GM18870 (cell line): ENCODE data around the gene ARHGAP24.
"Not testable (repeated sequence)": the region's sequence is repeated elsewhere in the genome, so short reads cannot be mapped to it uniquely, and the experiment has no call there.

Experiments used
- ATAC-seq: cut with Tn5 transposase; IDR thresholded peaks from one replicate; pipeline ENCODE4 v1.9.1; 2021; ENCODE audit warnings: moderate library complexity; ENCODE audit not compliant: unreplicated experiment

The ARHGAP24 gene

DNA sequence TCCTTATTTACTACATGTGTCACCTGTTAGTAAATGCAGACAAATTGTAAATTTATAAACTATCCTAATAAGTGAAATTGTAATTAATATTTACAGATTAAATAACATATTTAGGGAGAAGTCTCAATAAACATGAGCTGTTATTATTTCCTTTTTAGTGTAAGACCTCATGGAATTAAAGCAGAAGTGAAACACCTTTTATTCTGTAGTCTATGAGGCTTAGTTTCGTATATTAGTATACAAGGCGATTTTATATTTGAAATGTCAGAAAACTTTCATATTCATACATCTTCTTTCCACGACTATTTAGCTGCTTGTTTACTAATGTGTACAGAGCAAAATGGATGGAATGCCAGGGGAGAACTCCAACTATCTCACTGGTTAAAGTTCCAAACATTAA is 414.4 kb downstream of the ARHGAP24 start:
- ATAC-seq, result no peak

DNA sequence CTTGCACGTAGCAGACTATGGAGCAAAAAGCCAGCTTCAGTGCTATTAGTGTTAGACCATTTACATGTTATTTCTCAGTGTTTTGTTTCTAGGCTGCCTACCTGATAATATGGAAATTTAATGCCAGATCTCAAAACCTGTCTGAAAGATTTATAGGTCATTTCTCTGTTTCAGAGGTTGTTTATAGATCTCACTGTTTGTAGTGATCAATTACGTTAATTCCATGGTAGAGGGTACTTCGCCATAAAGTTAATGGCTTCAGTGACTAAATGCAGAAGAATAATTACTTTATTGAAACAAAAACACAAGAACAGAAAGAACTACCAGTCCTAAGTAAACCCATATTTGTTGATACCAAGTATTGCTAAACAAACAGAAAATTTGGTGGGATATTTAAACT is 420.8 kb downstream of the ARHGAP24 start:
- no peak for ATAC-seq

DNA sequence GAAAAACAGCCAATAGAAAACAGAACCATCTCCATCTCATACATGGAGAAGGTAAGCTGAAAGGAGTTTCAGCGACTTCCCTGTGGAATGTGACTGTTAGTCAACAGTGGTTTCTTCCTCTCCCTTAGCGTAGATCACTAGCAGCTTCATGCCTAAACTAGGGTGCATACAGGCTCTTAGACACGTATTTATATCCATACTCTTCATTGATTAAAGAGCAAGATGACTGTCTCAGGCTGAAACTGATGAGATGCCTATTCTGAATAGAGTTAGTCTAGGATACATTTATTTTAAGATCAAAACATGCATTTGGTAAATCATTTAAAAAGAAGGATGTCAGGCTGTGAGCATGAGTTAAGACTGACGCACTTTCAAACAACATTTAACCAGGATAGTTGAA is 423.3 kb downstream of the ARHGAP24 start:
- ATAC-seq, result no peak

DNA sequence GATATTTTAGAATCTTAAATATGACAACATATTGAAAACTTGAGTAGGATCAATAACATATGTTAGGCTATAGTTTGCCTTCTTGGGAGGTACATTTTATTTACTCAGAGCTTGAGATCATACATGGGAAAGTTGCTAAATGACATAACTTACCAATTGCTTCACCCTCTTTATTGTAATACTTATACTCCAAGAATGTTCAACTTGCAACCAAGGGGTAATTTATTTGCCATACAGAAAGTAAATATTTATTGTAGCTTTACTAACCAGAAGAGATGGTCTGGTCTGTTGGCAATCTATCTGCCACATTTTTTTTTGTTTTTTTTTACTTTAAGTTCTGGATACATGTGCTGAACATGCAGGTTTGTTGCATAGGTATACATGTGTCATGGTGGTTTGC is 426.6 kb downstream of the ARHGAP24 start:
- no peak for ATAC-seq

DNA sequence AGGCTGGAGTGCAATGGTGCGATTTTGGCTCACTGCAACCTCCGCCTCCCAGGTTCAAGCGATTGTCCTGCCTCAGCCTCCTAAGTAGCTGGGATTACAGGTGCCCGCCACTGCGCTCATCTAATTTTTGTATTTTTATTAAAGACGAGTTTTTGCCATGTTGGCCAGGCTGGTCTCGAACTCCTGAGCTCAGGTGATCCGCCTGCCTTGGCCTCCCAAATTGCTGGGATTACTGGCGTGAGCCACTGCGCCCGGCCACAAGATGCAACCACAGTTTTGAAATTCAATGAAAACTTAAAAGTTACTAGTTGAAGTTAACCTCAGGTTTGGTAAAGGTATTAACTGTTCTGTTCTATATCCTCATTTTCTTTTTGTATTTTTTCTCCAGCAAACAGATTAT is 427.7 kb downstream of the ARHGAP24 start:
- ATAC-seq, result not testable (repeated sequence)

DNA sequence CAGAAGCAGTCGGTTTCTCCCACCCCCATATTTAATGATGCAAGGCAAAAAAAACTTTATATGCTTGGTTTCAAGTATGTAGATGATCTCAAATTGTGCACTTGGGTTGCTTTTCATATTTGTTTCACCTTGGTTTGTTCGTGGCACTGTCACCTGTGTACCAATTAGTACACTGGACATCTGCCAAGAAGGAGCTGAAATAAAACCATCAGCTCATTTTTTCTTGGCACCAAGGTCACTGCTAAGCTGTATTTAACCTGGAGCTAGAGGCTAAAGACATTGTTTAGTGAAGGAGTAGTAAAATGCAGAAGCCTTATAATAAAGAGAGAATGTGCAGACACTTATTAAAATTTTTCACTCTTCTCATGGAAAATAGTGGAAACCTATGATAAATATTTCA is 430.8 kb downstream of the ARHGAP24 start:
- no peak for ATAC-seq

DNA sequence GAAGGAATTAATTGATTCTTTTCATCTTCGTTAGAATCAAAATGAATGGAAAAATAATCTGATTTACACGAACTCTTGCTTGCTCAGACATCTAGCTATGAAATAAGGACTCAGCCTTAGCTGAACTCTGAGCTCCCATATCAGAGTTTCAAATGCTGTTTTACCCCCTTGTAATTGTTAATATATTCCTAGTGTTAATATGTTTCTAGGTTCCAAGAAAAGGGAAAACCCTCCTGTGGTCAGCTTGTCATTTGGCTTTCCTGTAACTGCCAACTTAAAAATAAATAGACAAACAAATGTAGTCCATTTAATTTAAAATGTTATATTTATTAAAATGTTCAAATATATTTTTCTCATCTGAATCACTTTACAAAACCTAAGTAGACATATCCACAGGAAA is 432.1 kb downstream of the ARHGAP24 start:
- ATAC-seq, result no peak

DNA sequence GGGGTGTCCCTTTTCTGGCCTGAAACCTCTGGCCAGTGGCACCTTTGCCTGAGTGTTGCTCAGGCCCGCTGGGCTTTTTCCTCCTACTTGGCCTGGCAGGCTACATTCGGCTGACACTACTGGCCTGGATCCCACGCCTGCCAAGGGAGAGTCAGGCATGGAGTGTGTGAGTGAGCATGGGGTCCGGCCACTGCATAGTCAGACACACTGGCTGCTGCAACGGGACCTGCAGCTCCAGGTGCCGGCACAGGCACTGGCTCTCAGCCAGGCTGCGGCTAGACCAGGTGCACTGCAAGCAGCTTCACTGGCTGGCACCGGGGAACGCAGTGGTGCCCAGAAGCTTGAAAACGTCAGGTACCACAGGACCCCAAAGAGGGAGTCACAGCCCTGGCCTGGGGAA is 434.9 kb downstream of the ARHGAP24 start:
- ATAC-seq, result no peak

DNA sequence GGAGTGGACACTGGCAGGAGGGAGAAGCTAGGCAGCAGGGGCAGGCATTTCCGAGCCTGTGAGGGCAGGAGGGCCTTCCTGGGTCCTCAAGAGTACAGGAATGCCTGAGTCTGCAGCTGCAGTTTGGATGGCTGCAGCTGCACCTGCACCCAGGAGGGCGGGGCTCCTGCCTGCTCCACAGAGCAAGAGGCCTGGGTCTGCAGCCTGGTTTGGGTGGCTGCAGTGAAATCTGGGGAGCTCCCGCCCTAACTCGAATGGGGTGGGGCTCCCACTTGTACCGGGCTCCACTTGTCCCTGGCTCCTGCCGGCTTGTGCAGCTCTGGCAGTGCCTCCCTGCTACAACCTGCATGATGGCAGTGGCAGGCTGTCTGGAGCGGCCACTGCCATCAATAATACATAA is 436.0 kb downstream of the ARHGAP24 start:
- no peak for ATAC-seq

DNA sequence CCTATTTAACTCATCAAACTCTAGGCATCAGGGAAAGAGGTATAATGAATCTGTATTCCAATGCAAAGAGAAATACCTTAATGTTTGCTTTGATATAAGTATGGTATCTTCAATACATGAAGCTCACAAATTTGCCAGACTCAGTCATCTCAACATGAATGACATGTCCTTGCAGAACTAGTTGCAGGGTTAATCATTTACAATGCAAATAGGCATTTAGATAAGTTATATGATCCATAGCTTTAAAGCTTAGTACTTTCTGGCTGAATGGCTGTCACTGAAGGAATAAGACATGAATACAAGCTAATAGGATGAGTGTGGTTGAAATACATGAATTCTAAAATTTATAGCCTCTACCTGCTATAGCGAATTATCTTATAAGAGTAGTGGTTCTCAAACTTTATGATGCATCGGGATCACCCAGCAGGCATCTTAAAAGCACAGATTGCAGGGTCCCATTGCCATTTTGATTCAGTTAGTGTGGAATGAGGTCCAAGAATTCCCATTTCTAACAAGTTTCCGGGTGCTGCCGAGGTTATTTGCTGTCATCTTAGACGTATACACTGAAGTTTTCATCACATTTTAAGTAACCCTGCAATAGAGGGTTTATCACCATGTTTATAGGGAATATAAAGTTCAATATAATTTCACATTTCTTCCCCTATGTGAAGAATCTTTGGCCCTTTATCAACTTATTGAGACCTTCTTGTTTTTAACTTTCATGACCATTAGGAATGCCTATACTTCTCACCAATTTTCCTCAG is 439.2 kb downstream of the ARHGAP24 start:
- no peak for ATAC-seq

DNA sequence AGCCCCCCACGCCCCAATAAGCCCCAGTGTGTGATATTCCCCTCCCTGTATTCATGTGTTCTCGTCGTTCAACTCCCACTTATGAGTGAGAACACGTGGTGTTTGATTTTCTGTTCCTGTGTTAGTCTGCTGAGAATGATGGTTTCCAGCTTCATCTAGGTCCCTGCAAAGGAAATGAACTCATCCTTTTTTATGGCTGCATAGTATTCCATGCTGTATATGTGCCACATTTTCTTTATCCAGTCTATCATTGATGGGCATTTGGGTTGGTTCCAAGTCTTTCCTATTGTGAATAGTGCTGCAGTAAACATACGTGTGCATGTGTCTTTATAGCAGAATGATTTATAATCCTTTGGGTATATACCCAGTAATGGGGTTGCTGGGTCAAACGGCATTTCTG is 440.6 kb downstream of the ARHGAP24 start:
- ATAC-seq, result not testable (repeated sequence)

DNA sequence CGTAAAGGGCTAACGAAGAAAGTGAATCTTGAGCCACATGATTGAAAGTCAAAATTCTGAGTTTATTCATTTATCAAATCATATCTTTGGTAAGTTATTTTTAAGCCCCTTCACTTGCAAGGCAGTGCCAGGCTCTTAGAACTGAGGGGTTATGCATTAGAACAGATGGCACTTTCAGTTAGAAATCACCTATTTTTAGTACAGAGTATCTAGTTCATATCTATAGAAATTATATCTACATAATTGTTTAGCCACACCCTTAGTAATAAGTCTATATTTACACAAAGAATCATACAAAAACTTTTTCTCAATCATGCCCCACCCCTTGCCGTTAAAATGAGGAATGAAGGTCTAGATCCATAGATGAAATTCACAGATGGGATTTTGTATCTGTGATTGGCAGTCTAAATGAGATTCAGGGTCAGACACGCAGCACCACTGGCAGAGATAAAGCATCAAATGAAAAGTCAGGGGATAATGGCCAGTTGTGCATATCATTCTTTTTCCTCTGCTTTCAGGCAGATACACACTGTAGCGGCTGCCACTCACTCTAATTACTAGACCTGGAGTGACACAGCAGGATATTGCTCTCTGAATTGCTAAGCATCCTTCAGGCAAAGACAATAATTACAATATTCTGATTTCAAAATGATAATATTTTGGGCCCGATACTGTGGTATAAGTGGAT is 444.4 kb downstream of the ARHGAP24 start:
- ATAC-seq, result no peak

DNA sequence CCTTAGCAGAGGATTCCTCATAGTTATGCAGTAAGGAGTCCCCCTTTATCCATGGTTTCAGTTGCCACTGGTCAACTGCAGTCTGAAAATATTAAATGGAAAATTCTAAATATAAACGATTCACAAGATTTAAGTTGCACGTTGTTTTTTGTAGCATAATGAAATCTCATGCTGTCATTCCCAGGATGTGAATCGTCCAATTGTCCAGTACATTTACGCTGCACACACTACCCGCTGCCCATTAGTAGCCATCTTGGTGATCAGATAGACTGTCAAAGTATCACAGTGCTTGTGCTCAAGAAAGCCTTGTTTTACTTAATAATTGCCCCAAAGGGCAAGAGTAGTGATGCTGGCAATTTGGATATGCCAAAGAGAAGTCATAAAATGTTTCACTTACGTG is 450.1 kb downstream of the ARHGAP24 start:
- no peak for ATAC-seq

DNA sequence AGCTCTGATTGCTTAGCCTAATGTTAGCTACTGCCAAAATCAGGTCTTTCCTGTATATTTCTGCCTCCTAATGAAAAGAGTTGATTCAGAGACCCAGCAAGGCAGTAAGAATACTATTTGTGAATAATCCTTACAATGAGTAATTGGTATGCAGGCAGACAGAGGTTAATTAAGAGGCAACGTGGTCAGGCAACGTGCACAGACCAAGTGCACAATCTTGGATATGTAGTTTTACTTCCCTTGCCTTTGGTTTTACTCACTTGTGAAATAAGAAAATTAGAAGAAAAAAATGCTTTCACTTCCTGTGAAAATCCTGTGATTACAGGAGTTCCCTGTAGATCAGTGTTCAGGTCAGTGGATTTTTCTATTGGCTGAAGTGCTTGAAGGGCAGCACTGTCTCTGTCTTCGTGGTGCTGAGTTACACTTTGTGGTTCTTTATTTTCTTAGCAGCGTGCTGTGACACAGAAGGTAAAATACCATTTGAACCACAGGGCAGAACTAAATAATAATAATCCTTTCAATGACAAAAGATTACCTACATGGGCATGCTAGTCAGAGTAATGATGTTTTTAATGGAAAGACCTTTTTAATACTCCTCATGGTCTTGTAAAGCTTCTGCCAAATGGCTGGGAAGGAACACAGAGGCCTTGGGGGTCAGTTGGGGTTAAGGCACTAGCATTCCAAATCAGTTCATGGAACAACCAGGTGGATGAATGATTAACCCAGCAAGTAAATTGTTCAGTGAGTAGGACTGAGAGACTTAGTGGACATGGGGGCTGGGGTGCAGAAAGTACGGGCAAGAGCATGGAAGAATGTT is 454.0 kb downstream of the ARHGAP24 start:
- ATAC-seq, result peak; percentile 84

DNA sequence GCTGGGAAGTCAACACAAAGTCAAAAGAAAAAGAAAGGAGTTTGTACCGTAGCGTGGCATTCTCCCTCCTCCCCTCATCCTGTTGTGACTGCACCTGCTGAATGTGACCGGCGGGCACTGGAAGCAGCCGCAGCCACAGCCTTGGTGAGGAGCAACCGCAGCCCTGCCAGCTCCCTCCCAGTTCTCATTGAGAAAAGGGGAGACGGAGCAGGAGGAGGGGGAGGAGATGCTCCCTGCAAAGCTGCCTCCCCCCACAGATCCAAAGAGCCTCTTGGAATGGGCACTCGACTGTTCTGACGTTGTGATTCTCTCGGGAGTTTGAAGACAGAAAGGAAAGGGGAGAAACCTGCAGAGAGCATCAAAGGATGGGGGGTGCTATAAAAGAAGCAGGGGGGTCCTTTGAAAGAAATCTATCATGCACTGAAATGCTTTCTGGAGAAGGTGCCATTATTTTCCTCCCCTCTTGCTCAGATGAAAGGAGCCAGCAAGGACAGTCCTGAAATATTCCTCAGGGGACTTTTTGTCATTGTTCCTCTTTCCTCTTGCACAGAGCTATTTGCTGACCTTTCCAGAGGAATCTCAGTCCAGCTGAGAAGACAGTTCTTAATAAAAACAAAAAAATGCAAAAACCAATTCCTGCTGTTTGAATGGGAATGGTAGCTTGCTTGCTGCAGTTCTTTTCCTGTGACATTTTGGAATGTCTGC is 455.2 kb downstream of the ARHGAP24 start:
- no peak for ATAC-seq

DNA sequence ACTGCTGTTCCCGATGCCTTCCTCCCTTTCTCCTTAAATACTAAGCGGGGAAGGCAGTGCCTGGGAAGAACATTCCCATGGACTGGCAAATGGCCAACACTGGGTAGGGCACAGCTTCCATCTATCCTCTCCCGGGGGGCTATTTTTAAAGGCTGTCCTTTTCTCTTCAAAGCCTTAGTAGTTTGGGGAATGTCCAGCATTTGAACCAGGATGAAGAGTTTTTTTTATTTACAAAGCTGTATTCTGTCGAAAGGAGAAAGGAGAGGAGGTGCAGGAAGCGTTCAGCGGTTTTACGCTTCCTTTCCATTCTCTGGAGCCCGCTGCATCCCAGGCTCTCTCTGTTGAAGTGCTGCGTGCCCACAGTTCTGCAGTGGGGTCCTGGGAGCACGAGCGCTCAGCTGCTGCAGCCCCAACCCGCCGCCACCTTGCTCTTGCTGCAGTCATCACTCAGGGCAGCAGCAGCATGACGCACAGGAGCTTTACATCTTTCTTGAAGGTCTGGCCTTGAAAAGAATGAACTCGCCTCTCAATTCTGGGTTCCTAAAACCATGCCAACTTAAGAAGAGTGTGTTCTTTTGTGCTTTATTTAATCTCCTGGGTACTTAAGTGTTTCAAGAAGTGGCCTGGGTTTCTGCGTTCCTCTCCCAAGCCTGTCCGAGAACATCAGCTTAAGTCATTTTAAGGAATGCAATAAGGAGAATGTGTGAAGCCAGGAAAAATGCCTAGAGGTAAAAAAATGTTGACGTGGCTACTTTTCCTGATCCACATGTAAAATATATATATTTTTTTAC is 457.7 kb downstream of the ARHGAP24 start:
- ATAC-seq, result no peak

DNA sequence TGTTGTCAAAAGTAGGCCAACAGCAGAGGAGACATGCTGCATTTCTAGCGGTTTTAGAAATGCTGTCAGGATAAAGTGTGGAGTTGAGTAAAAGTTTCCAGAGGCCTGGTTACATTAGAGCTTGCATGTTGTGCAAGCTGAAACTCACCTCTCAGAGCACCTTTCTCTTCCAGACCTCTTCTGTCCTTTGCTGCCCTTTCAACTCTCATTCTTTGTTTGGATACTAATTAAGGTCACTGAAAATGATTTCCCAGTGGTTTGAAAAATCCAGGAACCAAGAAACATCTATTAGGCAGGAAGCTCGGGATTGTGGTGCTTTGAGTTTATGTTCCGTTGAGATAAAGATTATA is 458.3 kb downstream of the ARHGAP24 start:
- no peak for ATAC-seq

DNA sequence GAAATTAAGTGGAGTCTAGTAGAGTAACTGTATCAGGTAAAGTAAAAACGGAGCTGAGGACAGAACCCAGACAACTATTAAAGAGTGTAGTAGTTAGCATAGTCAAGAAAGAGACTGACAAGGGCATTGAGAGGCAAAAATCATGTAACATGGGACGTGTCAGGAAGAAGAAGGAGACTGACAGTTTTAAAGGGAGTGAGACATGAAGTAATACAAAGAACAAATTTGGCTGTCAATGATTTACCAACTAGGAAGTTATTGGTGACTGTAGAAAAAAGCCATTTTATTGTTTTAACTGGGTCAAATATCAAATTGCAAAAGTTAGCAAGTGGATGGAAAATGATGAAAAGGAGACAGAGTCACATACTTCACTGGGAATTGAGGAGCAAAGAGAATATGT is 462.6 kb downstream of the ARHGAP24 start:
- ATAC-seq, result no peak

DNA sequence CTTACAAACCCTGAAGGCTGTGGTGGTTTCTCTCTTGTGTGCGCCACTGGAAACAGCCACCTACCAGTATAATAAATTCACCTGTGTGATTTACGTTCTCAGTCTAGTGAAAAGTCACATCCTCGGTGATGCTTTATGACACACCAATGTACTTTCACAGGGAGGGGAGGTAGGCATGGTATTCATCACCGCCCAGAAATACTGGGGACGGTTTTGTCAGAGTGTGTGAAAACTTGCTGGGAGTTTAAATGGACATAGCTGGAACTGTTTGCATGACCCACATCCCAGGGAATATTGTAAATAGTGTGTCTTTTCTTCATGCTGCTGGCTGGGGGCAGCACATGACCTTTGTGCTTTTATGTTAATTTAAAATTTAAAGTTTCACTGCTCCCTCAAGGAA is 463.1 kb downstream of the ARHGAP24 start:
- ATAC-seq, result no peak

DNA sequence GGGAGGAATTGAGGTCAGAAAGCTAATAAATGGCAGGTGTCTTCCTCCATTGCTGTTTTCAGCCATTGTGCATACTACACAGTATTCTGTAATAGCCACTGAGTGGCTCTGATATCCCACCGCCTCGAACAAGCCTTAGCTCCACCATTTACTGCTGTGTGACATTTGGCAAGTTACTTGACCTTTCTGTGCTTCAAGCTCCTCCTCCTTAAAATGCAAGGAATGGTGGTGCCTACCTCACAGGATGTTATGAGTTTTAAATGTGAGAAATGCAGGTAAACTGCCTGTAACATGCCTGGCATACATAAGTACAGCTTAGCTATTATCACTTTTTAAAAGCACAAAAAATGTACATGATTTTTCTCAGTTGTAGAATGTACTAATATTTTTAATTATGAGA is 464.0 kb downstream of the ARHGAP24 start:
- no peak for ATAC-seq

DNA sequence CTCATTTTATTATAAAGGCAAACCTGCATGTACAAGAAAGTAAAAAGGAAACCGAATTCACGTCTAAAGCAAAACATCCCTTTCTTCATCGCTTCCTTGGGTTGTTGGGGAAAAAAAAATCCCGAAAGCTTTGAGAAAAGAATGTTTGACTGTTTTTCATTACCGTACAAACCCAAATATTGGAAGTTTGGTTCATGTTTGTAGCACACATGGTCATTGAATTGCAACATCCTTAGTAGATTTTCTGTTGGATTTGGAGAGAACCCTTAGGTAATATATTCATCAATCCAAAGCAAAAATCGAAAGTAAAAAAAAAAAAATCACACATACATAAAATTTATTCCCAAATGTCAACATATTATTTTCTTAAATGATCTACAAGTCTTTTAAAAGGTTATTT is 464.6 kb downstream of the ARHGAP24 start:
- ATAC-seq, result no peak
